HG03135 (cell line): ENCODE measurements around the gene PLAC9.
"Not testable (repeated sequence)": the region's sequence is repeated elsewhere in the genome, so short reads cannot be mapped to it uniquely, and the experiment has no call there.

Experiments used
- ATAC-seq: cut with Tn5 transposase; IDR thresholded peaks from one replicate; pipeline ENCODE4 v1.9.1; 2021; ENCODE audit warnings: mild to moderate bottlenecking, moderate library complexity; ENCODE audit not compliant: unreplicated experiment

Gene PLAC9

GRCh38 chr10:80137920-80138319 lies 5.4 kb downstream of the PLAC9 start:
- ATAC-seq, result no peak

GRCh38 chr10:80139265-80139664 lies 6.7 kb downstream of the PLAC9 start:
- no peak for ATAC-seq

GRCh38 chr10:80140251-80140650 lies 7.7 kb downstream of the PLAC9 start:
- ATAC-seq, result no peak

- no peak for ATAC-seq
These were observed 9.3 kb downstream of the PLAC9 start for GRCh38 chr10:80141696-80142460.

GRCh38 chr10:80144067-80144695 lies 11.7 kb downstream of the PLAC9 start:
- peak; percentile 43 for ATAC-seq

DNA sequence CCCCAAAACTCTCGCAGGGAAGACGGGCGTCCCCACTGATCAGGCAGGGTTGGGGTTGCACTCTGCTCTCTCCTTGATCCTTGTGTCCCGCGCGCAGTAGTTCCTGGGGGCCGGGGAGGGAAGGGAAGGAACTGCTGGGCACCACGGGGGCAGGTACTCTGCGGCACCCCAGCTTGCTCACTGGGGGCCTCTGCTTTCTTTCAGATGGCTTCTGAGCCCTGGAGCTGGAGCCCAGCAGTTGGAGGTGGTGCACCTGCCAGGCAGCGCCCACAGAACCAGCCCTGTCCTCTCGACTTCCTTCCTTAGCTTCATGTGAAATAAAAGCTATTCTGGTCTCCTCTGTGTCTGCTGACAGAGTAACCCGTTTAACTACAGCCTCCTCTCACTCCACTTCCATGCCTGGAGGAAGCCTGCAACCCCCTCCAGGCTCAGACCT lies 12.2 kb downstream of the PLAC9 start:
- ATAC-seq, result peak; percentile 38

- not testable (repeated sequence) for ATAC-seq
These were observed 13.1 kb downstream of the PLAC9 start for GRCh38 chr10:80145406-80146308.

GRCh38 chr10:80146918-80147317 lies 14.4 kb downstream of the PLAC9 start:
- ATAC-seq, result no peak

- no peak for ATAC-seq
These were observed 15.8 kb downstream of the PLAC9 start for GRCh38 chr10:80148166-80148805.

DNA sequence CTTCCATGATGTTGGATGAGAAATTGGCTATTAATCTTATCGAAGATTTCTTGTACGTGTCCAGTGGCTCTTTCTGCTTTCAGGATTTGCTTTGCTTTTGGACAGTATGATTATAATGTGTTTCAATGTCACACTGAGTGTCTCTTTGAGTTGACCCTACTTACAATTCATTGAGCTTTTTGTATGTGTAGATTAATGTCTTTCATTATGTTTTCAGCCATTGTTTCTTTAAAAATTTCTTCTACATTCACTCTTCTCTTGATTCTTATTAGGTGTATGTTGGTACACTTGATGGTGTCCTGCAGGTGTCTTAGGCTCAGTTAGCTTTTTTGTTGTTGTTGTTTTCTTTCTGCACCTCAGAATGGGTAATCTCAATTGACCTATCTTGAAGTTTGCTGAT lies 16.6 kb downstream of the PLAC9 start:
- ATAC-seq, result no peak

DNA sequence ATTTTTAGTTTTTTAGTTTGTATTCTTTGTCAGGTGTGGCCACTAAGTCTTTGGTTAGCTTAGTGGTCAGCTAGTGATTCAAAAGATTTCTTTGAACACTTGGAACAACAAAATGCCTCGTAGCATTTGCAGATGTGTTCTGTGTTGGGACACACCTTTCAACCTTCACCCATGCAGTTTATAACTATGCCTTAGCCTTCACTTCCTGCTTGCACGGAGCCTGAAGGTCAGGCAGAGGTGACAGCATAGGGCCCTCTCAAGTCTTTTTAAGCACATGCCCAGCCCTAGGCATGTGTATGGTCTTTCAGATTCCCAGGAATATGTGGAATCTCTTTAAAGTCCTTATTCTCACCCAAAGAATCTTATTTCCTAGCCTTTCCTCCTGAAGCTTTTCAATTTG lies 17.6 kb downstream of the PLAC9 start:
- ATAC-seq, result no peak

GRCh38 chr10:80152820-80153219 lies 20.3 kb downstream of the PLAC9 start:
- no peak for ATAC-seq

DNA sequence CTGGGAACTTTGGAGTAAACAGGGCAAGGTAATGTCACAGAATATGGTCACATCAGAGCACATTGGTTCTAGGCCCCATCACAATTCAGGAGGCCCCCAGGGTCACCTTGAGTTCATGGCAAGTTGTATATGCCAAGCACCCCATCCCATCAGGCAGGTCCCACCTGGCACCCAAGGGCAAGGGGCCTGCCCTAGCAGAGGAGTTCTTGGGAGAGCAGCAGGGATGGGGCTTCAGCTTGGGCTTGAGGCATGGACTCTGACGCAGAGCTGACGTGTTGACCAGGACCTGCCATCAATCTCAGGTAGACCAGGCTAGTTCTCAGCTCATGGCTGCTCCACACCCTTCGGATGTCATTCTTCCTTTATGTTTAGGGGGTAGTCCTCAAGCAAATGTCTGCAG lies 20.9 kb downstream of the PLAC9 start:
- no peak for ATAC-seq

GRCh38 chr10:80154626-80154977 lies 22.1 kb downstream of the PLAC9 start:
- ATAC-seq, result no peak

- no peak for ATAC-seq
These were observed 22.6 kb downstream of the PLAC9 start for GRCh38 chr10:80154978-80155695.

DNA sequence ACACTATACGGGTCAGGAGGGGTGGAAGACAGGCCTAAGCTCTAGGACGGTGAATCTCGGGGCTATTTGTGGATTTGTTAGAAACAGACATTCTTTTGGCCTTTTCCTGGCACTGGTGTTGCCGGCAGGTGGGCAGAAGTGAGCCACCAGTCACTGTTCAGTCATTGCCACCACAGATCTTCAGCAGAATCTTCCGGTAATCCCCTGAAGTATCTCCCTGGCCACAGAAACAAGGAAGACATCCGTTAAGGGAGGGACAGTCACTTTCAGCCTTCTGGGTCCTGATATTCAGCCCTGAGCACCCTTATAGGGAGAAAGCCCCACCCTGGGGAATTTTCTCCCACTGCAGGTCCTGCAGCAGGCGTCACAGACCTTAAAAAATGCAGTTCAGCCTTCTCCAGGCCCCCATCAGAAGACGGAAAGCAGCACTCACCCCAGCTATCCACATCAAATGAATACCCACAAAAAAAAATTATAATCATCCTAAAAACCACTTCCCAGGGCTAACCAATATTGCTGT lies 23.2 kb downstream of the PLAC9 start:
- no peak for ATAC-seq

DNA sequence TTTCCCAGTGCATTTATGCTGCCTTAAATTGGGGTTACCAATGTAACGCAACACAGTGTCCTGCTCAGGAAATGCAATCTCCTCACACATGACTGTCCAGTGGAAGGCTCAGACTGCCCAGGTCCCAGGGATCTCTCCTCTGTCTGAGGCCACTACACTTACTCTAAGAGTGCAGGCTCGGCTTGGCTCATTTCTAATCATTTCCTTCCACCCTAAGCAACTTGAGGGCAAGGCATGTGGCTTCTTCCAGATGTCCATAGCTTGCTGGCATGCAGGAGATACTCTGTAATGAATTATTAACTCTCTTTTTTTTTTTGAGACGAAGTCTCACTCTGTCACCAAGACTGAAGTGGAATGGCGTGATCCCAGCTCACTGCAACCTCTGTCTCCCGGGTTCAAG lies 23.7 kb downstream of the PLAC9 start:
- ATAC-seq, result no peak

DNA sequence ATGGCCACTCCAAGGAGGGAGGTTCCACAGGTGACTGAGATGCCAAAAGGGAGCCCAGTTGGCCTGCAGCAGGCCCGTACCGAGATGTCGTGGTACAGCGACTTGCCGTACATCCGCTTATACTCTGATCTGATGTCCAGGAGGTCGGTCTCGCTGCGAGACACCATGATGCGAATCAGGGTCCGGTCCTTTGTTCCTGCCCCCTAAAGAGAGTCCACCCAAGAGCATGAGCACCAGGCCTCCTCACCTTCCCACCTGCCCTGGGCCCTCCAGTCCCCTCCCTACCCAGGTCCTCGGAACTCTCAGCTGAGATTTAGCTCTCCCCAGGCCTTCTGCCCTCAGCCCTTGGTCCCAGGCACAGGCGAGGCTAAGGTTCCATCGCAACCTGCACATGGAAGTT lies 25.0 kb downstream of the PLAC9 start:
- ATAC-seq, result no peak

DNA sequence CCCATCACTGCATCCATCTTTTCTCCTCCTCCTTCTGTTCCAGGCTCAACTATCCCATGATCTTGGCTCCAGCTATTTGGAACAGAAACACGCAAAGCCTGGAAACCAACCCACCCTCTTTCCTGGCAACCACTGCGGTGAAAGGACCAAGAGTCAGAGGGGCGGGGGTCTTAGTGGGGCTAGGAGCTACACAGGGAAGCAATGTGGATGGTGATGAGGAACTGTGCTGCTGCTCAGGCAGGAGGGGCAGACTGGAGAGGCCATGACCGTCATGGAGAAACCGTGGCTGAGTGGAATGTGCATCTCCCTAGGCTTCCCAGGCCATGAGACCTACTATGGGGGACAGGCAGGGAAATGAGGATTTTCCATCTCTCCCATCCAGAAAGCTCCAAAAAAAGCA lies 25.6 kb downstream of the PLAC9 start:
- ATAC-seq, result no peak

GRCh38 chr10:80158598-80159127 lies 26.1 kb downstream of the PLAC9 start:
- ATAC-seq, result no peak
